Gastroesophageal sphincter (tissue), 3 donors: ENCODE results near the gene IDUA.

ENCODE experiments used
- POLR2A ChIP-seq, 2 donors: fragments of 450-650 bp; IDR thresholded peaks; one replicate each; pipeline ENCODE4 v1.6.1; 2017; ENCODE audit warnings: antibody characterized with exemption in 2 of 2, mild to moderate bottlenecking in 2 of 2, moderate library complexity in 1 of 2
- TF ChIP-seq, protein P1 (sequence below), 4 experiments: fragments of 200-600 bp in 2 of 4; fragments of 450-650 bp in 2 of 4; sonication (generic) in 1 of 4; IDR thresholded peaks; one replicate each; pipeline ENCODE4 v1.5.1; 2017 to 2019; ENCODE audit warnings: antibody characterized with exemption in 4 of 4, mild to moderate bottlenecking in 2 of 4, moderate library complexity in 2 of 4

DNA sequence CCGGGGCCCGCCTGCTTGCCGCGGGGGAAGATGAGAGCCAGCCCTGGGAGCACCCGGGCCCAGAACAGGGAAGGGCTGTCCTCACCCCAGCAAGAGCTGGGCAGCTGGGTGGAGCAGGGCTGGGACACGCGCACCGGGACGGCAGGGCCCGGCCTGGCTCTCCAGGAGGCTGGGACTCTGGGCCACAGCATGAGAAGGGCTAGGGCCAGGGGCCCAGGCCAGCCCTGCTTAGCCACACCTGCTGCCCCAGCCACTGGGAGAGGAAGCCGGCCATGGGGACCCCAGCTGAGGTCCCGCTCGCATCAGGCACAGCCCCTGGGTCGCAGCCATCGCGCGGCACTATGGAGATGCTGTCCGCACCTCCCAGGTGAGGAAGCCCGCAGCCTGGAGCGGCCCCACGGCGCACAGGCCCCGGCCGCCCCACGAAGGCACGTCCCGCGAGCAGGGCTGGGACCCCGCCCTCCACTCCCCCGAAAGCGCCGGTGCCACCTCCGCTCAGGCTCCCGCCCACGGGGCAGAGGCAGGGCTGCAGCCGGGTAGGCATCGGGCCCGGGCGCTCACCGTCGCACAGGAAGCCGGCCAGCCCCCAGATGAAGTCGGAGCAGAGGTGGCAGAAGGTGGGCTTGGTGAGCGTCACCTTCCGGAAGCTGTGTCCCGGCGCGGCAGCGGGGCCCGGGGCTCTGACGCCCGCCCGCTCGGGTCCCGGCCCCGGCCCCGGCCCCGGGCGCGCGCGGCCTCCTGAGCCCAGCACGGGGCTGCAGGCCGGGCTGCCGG is 14.0 kb upstream of the IDUA start:
- TF ChIP-seq POLR2A (IDR thresholded peaks at IDR 0.05), result no peak
- TF ChIP-seq, protein P1, sequence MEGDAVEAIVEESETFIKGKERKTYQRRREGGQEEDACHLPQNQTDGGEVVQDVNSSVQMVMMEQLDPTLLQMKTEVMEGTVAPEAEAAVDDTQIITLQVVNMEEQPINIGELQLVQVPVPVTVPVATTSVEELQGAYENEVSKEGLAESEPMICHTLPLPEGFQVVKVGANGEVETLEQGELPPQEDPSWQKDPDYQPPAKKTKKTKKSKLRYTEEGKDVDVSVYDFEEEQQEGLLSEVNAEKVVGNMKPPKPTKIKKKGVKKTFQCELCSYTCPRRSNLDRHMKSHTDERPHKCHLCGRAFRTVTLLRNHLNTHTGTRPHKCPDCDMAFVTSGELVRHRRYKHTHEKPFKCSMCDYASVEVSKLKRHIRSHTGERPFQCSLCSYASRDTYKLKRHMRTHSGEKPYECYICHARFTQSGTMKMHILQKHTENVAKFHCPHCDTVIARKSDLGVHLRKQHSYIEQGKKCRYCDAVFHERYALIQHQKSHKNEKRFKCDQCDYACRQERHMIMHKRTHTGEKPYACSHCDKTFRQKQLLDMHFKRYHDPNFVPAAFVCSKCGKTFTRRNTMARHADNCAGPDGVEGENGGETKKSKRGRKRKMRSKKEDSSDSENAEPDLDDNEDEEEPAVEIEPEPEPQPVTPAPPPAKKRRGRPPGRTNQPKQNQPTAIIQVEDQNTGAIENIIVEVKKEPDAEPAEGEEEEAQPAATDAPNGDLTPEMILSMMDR (IDR thresholded peaks at IDR 0.05), result no peak
